Measurements from ENCODE around the gene STXBP5. TPM values are rescaled to one million over a fixed set of nuclear protein-coding genes. Genes with fewer than 3 reads are reported as not detected.

Gene STXBP5
- total RNA-seq, 2 experiments from 2014 or later, result 21.0 to 22.5 TPM

- CTCF ChIA-PET, result no interaction called here
- no peak for DNase-seq
- intact Hi-C loops (cut with DNase I, micrococcal nuclease), result no loop called here
- Histone ChIP-seq H3K36me3 (ENCODE audit: insufficient read depth, low read length) (peaks cover 21% of the 10 kb centered on the region), H3K4me3 (ENCODE audit: low read length) (no peak overlapping the region), H3K27me3 (ENCODE audit: control insufficient read depth in 1 of 2, insufficient read depth in 2 of 2, low read length in 2 of 2) (no peaks in the 10 kb centered on the region), H3K27ac (ENCODE audit: low read depth in 1 of 2, low read length in 2 of 2) (no peak overlapping the region), H3K9me3 (ENCODE audit: control insufficient read depth in 1 of 2, insufficient read depth in 1 of 2, low read length in 2 of 2) (peaks cover 5 to 19% of the 10 kb centered on the region in 2 experiments), H3K4me1 (ENCODE audit: insufficient read depth, low read length) (no peaks in the 10 kb centered on the region)
- Mint-ChIP-seq H3K4me1 (ENCODE audit: low read depth) (peaks cover 11% of the 10 kb centered on the region), H3K4me3 (no peak overlapping the region), H3K27ac (no peak overlapping the region), H3K27me3 (no peaks in the 10 kb centered on the region), H3K9me3 (peaks cover 12% of the 10 kb centered on the region), H3K36me3 (ENCODE audit: low read depth) (peaks cover 93% of the 10 kb centered on the region)
- ATAC-seq (ENCODE audit: poor library complexity), result no peak
- POLR2A ChIA-PET, result no interaction called here
- no peak for TF ChIP-seq CTCF (IDR thresholded peaks at IDR 0.05)
Measured at GRCh38 chr6:147297124-147297523, 92.9 kb downstream of the STXBP5 start.

DNA sequence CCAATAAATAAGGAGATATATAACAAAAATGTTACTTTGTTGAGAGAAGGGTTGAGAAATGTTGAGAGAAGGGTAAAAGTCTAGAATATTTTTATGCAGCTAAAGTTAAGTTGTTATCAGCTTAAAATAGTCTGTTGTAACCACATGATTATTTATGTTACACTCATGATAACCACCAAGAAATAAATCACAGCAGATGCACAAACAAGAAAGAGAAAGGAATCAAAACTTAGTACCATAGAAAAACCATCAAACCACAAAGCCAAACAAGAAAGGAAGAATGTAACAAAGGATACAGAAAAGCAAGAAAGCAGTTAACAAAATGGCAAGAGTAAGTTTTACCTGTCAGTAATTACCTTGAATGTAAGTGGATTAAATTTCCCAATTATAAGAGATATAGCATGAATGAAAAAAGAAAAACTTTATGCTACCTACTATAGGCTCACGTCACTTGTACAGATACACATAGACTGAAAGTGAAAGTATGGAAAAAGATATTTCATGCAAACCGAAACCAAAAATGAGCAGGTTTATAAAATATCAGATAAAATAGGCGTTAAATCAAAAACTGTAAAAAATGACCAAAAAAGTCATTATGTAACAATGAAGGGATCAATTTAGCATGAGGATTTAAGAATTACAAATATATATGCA, 93.6 kb downstream of the STXBP5 start:
- no peak overlapping the region for H3K27ac Mint-ChIP-seq

DNA sequence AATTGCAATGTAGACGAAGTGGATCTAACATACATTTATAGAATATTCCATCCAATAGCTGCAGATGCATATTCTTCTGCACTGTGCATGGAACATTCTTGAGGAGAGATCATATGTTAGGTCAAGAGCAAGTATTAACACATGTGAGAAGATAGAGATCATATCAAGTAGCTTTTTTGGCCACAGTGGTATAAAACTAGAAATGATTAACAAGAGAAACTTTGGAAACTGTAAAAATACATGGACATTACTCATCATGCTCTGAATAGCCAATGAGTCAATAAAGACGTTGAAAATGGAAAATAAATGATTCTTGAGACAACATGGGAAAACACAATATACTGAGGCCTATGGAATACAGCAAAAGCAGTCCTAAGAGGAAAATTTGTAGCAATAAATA, 94.2 kb downstream of the STXBP5 start:
- H3K27ac Mint-ChIP-seq, result no peak overlapping the region
- intact Hi-C loops (cut with DNase I, micrococcal nuclease), result no loop called here
- H3K27me3 Mint-ChIP-seq, result no peaks in the 10 kb centered on the region
- peaks cover 95% of the 10 kb centered on the region for H3K36me3 Mint-ChIP-seq (ENCODE audit: low read depth)
- Histone ChIP-seq H3K27me3 (ENCODE audit: control insufficient read depth in 1 of 2, insufficient read depth in 2 of 2, low read length in 2 of 2) (no peaks in the 10 kb centered on the region), H3K4me1 (ENCODE audit: insufficient read depth, low read length) (no peaks in the 10 kb centered on the region), H3K4me3 (ENCODE audit: low read length) (peak overlapping the region; percentile 24), H3K36me3 (ENCODE audit: insufficient read depth, low read length) (peaks cover 25% of the 10 kb centered on the region), H3K27ac (ENCODE audit: low read depth in 1 of 2, low read length in 2 of 2) (no peak overlapping the region), H3K9me3 (ENCODE audit: control insufficient read depth in 1 of 2, insufficient read depth in 1 of 2, low read length in 2 of 2) (peaks cover 5 to 19% of the 10 kb centered on the region in 2 experiments)
- DNase-seq, result no peak
- no peak for ATAC-seq (ENCODE audit: poor library complexity)
- no peak for TF ChIP-seq CTCF (IDR thresholded peaks at IDR 0.05)
- peaks cover 12% of the 10 kb centered on the region for H3K9me3 Mint-ChIP-seq
- H3K4me3 Mint-ChIP-seq, result no peak overlapping the region
- peaks cover 11% of the 10 kb centered on the region for H3K4me1 Mint-ChIP-seq (ENCODE audit: low read depth)
- POLR2A ChIA-PET, result no interaction called here
- CTCF ChIA-PET, result no interaction called here

More for the DNA sequence above, 93.6 kb downstream of the STXBP5 start:
- Mint-ChIP-seq H3K36me3 (ENCODE audit: low read depth) (peaks cover 95% of the 10 kb centered on the region), H3K27me3 (no peaks in the 10 kb centered on the region), H3K4me3 (peak overlapping the region; percentile 21), H3K9me3 (peaks cover 12% of the 10 kb centered on the region), H3K4me1 (ENCODE audit: low read depth) (peaks cover 11% of the 10 kb centered on the region)
- ATAC-seq (ENCODE audit: poor library complexity) (no peak), DNase-seq (peak in 1 of 14 experiments; percentile 62)
- peaks cover 21% of the 10 kb centered on the region for H3K36me3 ChIP-seq (ENCODE audit: insufficient read depth, low read length)
- intact Hi-C loops (cut with DNase I, micrococcal nuclease), result no loop called here
- no peaks in the 10 kb centered on the region for H3K4me1 ChIP-seq (ENCODE audit: insufficient read depth, low read length)
- H3K4me3 ChIP-seq (ENCODE audit: low read length), result peak overlapping the region; percentile 24
- TF ChIP-seq CTCF (IDR thresholded peaks at IDR 0.05), result no peak
- POLR2A ChIA-PET, result no interaction called here
- no peak overlapping the region for H3K27ac ChIP-seq (ENCODE audit: low read depth in 1 of 2, low read length in 2 of 2)
- no peaks in the 10 kb centered on the region for H3K27me3 ChIP-seq (ENCODE audit: control insufficient read depth in 1 of 2, insufficient read depth in 2 of 2, low read length in 2 of 2)
- CTCF ChIA-PET, result no interaction called here
- peaks cover 5 to 19% of the 10 kb centered on the region in 2 experiments for H3K9me3 ChIP-seq (ENCODE audit: control insufficient read depth in 1 of 2, insufficient read depth in 1 of 2, low read length in 2 of 2)
